HepG2 (cell line): ENCODE data around the gene MSL3B.

Experiments used
- ATAC-seq: fragments of 200-7000 bp; cut with Tn5 transposase; 3 replicates; pipeline ENCODE4 v1.9.1; 2020; ENCODE audit warnings: mild to moderate bottlenecking, moderate library complexity
- BruUV-seq: library from RNA; stranded (reverse); fragments of 400-500 nt; replicated peaks from 2 replicates; lab custom pipeline; 2021; lab: Mats Ljungman, UMichigan
- CTCF ChIA-PET: fragments of 300-600 bp; formaldehyde crosslinking; extraction: SDS; loops from one replicate; lab custom pipeline; 2021; ENCODE audit warnings: low total read pairs, inconsistent platforms, low intra/inter-chr PET ratio; lab: Yijun Ruan, JAX
- POLR2A ChIA-PET: fragments of 350-600 bp; sonication (Branson Sonifier 250); formaldehyde crosslinking; loops from one replicate; lab custom pipeline; 2020; ENCODE audit warnings: antibody characterized with exemption, inconsistent platforms; lab: Yijun Ruan, JAX
- DNase-seq: peaks from one replicate; pipeline ENCODE4 v3.0.0-alpha.2; 2015; ENCODE audit warnings: low spot score
- FAIRE-seq: peaks from 3 replicates; lab custom pipeline; 2011; peaks lifted over from hg19 to GRCh38; lab: Jason Lieb, UNC
- H2AFZ ChIP-seq: one replicate; pipeline ENCODE4 v1.6.1; 2011; ENCODE audit warnings: low read length, inconsistent platforms
- H3K27ac ChIP-seq: fragments of 300-600 bp; 3 replicates; pipeline ENCODE4 v1.8.0; 2011; ENCODE audit warnings: mixed run types, mild to moderate bottlenecking, mixed read lengths, low read length, inconsistent platforms; ENCODE audit not compliant: insufficient read depth; ENCODE audit errors: extremely low read length
- H3K27me3 ChIP-seq, 2 experiments: fragments of 200-600 bp in 1 of 2; 2 replicates in 1 of 2; 3 replicates in 1 of 2; pipeline versions ENCODE4 v1.6.0 to v1.8.0; 2011; ENCODE audit warnings: low read length in 2 of 2, mild to moderate bottlenecking in 2 of 2, moderate library complexity in 2 of 2, inconsistent platforms in 1 of 2; ENCODE audit not compliant: insufficient read depth in 2 of 2, control insufficient read depth in 1 of 2
- H3K36me3 ChIP-seq, 2 experiments: fragments of 200-600 bp in 1 of 2; replicated peaks in 1 of 2; 2 replicates in 1 of 2; 3 replicates in 1 of 2; pipeline versions ENCODE4 v1.5.1 to v1.8.0; 2011; ENCODE audit warnings: low read length in 2 of 2, inconsistent platforms in 1 of 2; ENCODE audit not compliant: insufficient read depth in 2 of 2, control insufficient read depth in 1 of 2
- H3K4me1 ChIP-seq: 2 replicates; pipeline ENCODE4 v1.5.1; 2012; ENCODE audit warnings: low read length, inconsistent platforms; ENCODE audit not compliant: insufficient read depth
- H3K4me2 ChIP-seq: 2 replicates; pipeline ENCODE4 v1.6.0; 2011; ENCODE audit warnings: low read depth, low read length, inconsistent platforms
- H3K4me3 ChIP-seq, 3 experiments: fragments of 200-600 bp in 1 of 3; sonication (generic), shearing (Covaris generic) in 1 of 3; replicated peaks in 1 of 3; 2 replicates each; pipeline ENCODE4 v1.5.1; 2011 to 2016; ENCODE audit warnings: low read length in 3 of 3, inconsistent platforms in 2 of 3, low read depth in 2 of 3, mild to moderate bottlenecking in 2 of 3, control low read depth in 1 of 3, mixed read lengths in 1 of 3; ENCODE audit not compliant: insufficient read depth in 1 of 3
- H3K79me2 ChIP-seq: one replicate; pipeline ENCODE4 v1.6.1; 2011; ENCODE audit warnings: low read length, inconsistent platforms; ENCODE audit not compliant: insufficient read depth
- H3K9ac ChIP-seq: 2 replicates; pipeline ENCODE4 v1.6.0; 2011; ENCODE audit warnings: mild to moderate bottlenecking, low read depth, low read length, inconsistent platforms; ENCODE audit not compliant: insufficient read depth
- H3K9me3 ChIP-seq: 2 replicates; pipeline ENCODE4 v1.5.1; 2012; ENCODE audit warnings: mild to moderate bottlenecking, low read length
- H4K20me1 ChIP-seq: 2 replicates; pipeline ENCODE4 v1.6.0; 2011; ENCODE audit warnings: inconsistent platforms, mild to moderate bottlenecking, low read length, moderate library complexity; ENCODE audit not compliant: insufficient read depth
- BCL3 ChIP-seq: sonication (generic); formaldehyde crosslinking; IDR thresholded peaks from 2 replicates; pipeline ENCODE4 v1.5.1; 2020; ENCODE audit warnings: mild to moderate bottlenecking, missing genetic modification reagents, moderate library complexity
- DMAP1 ChIP-seq: IDR thresholded peaks from 2 replicates; pipeline ENCODE4 v1.6.1; 2016
- EP300 ChIP-seq, 3 experiments: sonication (generic) in 1 of 3; formaldehyde crosslinking in 1 of 3; IDR thresholded peaks; 2 replicates each; pipeline versions ENCODE4 v1.5.1 to v1.6.1; 2011 to 2020; ENCODE audit warnings: low read depth in 2 of 3, low read length in 2 of 3, borderline replicate concordance in 1 of 3, improper control_type of control experiment in 1 of 3, mild to moderate bottlenecking in 1 of 3, missing genetic modification reagents in 1 of 3, moderate library complexity in 1 of 3
- SRSF1 ChIP-seq: fragments of 200-400 bp; formaldehyde crosslinking; optimal IDR thresholded peaks from 2 replicates; pipeline ENCODE3; 2017; ENCODE audit warnings: mild to moderate bottlenecking, low read depth, low read length, moderate library complexity
- TFAP4 ChIP-seq: sonication (generic); IDR thresholded peaks from 2 replicates; pipeline ENCODE4 v1.6.1; 2016; ENCODE audit warnings: low read depth, borderline replicate concordance
- ZBTB4 ChIP-seq: sonication (generic); formaldehyde crosslinking; IDR thresholded peaks from 2 replicates; pipeline ENCODE4 v1.4.0; 2020; ENCODE audit warnings: missing genetic modification reagents, mild to moderate bottlenecking, borderline replicate concordance
- ZNF17 ChIP-seq: sonication (generic); formaldehyde crosslinking; IDR thresholded peaks from 2 replicates; pipeline ENCODE4 v1.5.0; 2020; ENCODE audit warnings: mild to moderate bottlenecking, missing genetic modification reagents
- ZNF225 ChIP-seq: sonication (generic); formaldehyde crosslinking; IDR thresholded peaks from 2 replicates; pipeline ENCODE4 v1.4.0; 2020; ENCODE audit warnings: mild to moderate bottlenecking, missing genetic modification reagents
- ZNF441 ChIP-seq: sonication (generic); formaldehyde crosslinking; IDR thresholded peaks from 2 replicates; pipeline ENCODE4 v1.7.0; 2021; ENCODE audit warnings: missing genetic modification reagents, borderline replicate concordance
- ZNF598 ChIP-seq: sonication (generic); formaldehyde crosslinking; IDR thresholded peaks from 2 replicates; pipeline ENCODE4 v1.5.1; 2020; ENCODE audit warnings: mild to moderate bottlenecking, missing genetic modification reagents, borderline replicate concordance
- WGBS: methylation state at CpG from one replicate; pipeline ENCODE4 v1.1.6; 2017; ENCODE audit warnings: low lambda C conversion rate; 5-methylcytosine and 5-hydroxymethylcytosine counted together
- in situ Hi-C: cut with HindIII; loops from 2 replicates; pipeline ENCODE4 v1.10.0; 2017; ENCODE audit warnings: low pct_unique_long_range_greater_than_20kb; ENCODE audit not compliant: extremely low pct_ligation_motif_present
- intact Hi-C: fragments of 100-400 bp; cut with micrococcal nuclease; formaldehyde crosslinking; loops from one replicate; pipeline ENCODE4 v1.10.0; 2022; ENCODE audit not compliant: unreplicated experiment

Gene MSL3B

GRCh38 chr2:233832414-233832813 lies 35.8 kb downstream of the MSL3B start:
- no peak; the same call in 2 of the 3 replicates for ATAC-seq
- Histone ChIP-seq H3K9me3 (no peaks in the 10 kb centered on the region), H3K79me2 (peaks cover 5% of the 10 kb centered on the region), H3K4me1 (no peaks in the 10 kb centered on the region), H3K4me3 (no peak overlapping the region), H3K27ac (no peak overlapping the region), H2AFZ (no peak overlapping the region), H3K27me3 (no peaks in the 10 kb centered on the region), H3K9ac (no peak overlapping the region), H4K20me1 (no peaks in the 10 kb centered on the region), H3K36me3 (peaks cover 12 to 25% of the 10 kb centered on the region in 2 experiments), H3K4me2 (no peak overlapping the region)
- no peak for TF ChIP-seq ZNF225 (CRISPR knock-in tag)
- no peak for TF ChIP-seq TFAP4
- no peak for TF ChIP-seq ZNF17 (CRISPR knock-in tag)
- no peak for TF ChIP-seq DMAP1
- TF ChIP-seq ZBTB4 (CRISPR knock-in tag) = no peak
- no peak for TF ChIP-seq SRSF1
- 0 out of 2 replicates have a peak, but pooled peaks have one; percentile 36 for TF ChIP-seq BCL3
- 0 out of 2 replicates have a peak, but pooled peaks have one; percentile 11 for TF ChIP-seq ZNF441 (CRISPR knock-in tag)
- no peak for TF ChIP-seq EP300 (IDR thresholded peaks at IDR 0.05; ENCODE audit: low read depth in 2 of 2, low read length in 2 of 2)
- TF ChIP-seq EP300 (CRISPR knock-in tag; IDR thresholded peaks at IDR 0.05; ENCODE audit: borderline replicate concordance) = no peak
- no peak for TF ChIP-seq ZNF598 (CRISPR knock-in tag)
- DNase-seq = no peak
- intact Hi-C loops = loop anchor here (10.0 kb wide), 1 partner anchor 388 kb away; no protein-coding TSS in a partner anchor
- in situ Hi-C loops = loop anchor here (25.0 kb wide), 1 partner anchor 520 kb away; the partner anchor contains the start of gene SAG
- 89% methylated on average over 9 of the region's 9 CpGs for WGBS
- BruUV-seq = no TSS peak
- POLR2A ChIA-PET = interaction anchor here (0.6 kb wide), 1 partner anchor 87 kb away, joined by 4 read pairs; no protein-coding TSS in a partner anchor
- no peak for FAIRE-seq
- CTCF ChIA-PET = no interaction called here
